Erythroblast (primary cell): ENCODE data around the gene E2F1.

Source experiments
- DNase-seq, 2 experiments: peaks; one replicate each; lab custom pipeline; 2025; lab: John Stamatoyannopoulos, UW
- GATA1 ChIP-seq: IDR thresholded peaks from 2 replicates; pipeline ENCODE4 v1.6.1; 2011; ENCODE audit warnings: low read depth, mild to moderate bottlenecking, control low read depth, low read length, moderate library complexity
- POLR2A ChIP-seq: IDR thresholded peaks from 2 replicates; pipeline ENCODE4 v1.6.1; 2011; ENCODE audit warnings: mild to moderate bottlenecking, low read length

The E2F1 gene, protein sequence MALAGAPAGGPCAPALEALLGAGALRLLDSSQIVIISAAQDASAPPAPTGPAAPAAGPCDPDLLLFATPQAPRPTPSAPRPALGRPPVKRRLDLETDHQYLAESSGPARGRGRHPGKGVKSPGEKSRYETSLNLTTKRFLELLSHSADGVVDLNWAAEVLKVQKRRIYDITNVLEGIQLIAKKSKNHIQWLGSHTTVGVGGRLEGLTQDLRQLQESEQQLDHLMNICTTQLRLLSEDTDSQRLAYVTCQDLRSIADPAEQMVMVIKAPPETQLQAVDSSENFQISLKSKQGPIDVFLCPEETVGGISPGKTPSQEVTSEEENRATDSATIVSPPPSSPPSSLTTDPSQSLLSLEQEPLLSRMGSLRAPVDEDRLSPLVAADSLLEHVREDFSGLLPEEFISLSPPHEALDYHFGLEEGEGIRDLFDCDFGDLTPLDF

DNA sequence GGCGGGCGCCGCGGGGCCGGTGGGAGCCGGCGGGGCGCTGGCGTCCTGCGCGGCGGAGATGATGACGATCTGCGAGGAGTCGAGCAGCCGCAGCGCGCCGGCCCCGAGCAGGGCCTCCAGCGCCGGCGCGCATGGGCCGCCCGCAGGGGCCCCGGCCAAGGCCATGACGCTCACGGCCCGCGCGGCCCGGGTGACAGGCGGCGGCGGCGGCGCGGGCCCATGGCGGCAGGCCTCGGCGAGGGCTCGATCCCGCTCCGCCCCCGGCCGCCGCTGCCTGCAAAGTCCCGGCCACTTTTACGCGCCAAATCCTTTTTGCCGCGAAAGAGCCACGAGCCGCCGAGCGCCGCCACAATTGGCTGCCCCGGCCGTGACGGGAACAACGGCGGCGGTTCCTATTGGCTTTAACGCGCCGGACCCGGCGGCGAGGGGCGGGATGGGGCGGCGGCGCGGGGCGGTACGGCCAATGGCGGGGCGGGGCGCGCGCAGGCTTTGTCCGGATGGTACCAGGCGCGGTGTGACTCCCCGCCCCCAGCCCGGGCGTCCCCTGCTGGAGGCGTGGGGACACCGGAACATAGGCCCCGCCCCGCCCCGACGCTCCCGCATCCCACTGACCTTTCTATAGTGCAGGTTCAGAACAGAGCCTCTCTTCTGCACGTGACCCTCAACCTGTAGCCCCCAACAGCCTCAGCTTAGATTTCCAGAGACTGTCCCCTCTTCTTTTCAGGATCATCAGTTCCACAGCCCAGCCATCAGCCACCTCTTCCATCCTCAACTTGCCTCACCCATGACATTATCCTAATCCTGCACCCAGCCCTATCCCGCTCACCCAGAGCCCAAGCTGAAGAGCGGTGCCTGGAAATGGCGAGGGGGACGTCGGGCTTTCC, at the start of gene E2F1:
Gene E2F1 (minus strand): TSS at position 286 of the 884 bp plus-strand sequence. CDS start 121 bp downstream, at position 165.
- DNase-seq = peak; percentile 95 to 97
- TF ChIP-seq POLR2A = no peak
- no peak for TF ChIP-seq GATA1

DNA sequence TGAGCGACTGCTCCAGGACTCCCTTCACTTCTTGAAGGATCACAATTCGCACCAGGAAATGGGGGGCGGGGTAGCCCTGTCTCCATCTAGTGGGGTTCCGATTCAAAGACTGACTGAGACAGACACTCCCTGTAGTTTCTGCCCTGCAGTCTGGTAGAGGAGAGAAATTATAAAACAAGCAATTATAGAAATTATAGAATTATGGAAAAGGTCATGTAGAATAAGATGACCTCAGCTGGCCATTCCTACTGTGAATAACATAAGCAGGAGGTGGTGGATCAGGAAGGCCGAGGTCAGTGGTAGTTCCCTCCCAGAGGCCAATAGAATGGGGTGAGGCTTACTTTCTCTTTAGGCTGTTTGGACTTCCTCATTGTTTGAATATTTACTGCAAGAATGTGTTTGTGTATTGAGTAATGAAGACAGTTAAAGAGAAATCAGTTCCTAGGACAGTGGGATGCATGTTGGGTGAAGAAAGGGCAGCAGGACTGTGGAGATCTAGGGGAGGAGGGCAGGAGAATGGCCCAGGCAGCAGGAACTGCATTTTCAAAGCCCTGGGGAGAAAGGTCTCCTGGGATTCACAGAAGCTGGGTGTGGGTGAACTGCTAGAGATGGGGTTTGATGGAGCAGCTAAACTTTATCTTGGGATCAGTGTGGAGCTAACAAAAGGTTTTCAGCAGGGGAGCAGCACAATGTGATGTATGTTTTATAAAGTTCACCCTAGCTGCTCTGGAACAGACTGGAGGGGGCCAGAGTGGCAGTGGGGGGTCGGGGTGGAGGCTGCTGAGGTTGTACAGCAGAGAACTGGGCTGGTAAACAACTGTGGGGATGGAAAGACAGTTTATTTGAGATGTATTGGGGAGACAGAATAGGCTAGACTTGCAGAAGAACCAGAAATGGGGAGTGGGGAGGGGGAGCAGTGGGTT, 47.7 kb upstream of the E2F1 start:
- TF ChIP-seq GATA1 (no peak), POLR2A (no peak)
- DNase-seq = peak in 1 of 2 experiments; percentile 25

DNA sequence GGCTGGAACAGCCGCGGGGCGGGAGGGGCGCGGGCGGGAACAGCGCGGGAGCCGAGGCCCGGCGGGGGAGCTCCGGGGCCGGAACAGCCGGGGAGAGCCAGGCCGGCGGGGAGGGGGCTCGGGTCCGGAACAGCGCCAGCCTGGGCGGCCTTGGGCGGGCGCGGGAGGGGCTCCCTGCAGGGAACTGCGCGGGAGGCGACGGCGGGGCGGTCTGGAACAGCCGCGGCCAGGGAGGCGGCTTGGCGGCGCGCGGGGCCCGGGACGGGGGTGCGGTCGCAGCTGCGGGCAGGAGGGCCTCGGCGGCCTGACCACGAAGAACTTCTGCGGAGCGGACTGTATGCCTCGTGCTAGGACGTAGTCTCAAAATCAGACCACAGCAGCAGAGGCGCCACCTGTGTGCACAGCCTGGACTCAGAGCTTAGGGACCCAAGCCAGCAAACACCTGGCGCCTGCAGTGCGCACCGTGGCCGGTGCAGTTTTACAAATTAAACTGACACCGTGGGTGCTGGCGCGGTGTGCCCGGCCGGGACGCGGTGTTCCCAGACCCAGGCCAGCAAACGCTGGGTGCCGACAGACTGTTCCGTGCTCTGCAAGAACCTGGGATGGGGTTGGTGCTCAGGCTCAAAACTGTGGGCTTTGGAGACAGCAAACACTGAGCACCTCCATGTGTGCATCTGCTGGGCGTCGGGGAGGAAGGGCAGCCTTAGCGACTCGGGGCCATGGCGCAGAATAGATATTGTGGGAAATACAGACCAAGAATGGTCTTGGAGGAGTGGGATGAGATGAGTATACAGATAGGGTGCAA, 46.2 kb upstream of the E2F1 start:
- DNase-seq = peak in 1 of 2 experiments; percentile 98
- TF ChIP-seq GATA1 = no peak
- TF ChIP-seq POLR2A = peak; percentile 49

DNA sequence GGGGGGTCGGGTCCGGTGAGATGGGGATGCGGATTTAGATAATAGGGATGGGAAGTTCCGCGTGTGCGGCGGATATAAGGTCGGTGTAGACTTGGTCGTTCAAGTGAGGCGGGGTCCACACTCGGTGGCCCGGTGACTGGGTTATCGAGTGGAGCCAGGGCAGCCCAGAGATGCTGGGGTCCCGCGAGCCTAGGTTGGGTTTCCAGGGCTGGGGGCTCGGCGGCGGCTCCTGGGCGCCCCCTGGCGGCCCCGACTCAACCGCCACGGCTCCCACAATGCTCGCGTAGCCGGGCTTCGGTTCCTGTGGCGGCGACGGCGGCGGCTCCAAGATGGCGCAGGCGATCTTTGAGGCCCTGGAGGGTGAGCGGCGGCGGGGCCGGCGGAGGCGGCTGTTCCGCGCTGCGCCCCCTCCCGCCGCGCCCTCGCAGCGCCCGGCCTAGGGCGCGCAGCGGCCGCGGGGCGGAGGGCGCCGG, 45.5 kb upstream of the E2F1 start, which contains the start of gene ZNF341:
Gene ZNF341 (plus strand): TSS at position 304 of the 473 bp plus-strand sequence. CDS start 26 bp downstream, at position 330.
- TF ChIP-seq POLR2A = peak; percentile 24
- TF ChIP-seq GATA1 = no peak

DNA sequence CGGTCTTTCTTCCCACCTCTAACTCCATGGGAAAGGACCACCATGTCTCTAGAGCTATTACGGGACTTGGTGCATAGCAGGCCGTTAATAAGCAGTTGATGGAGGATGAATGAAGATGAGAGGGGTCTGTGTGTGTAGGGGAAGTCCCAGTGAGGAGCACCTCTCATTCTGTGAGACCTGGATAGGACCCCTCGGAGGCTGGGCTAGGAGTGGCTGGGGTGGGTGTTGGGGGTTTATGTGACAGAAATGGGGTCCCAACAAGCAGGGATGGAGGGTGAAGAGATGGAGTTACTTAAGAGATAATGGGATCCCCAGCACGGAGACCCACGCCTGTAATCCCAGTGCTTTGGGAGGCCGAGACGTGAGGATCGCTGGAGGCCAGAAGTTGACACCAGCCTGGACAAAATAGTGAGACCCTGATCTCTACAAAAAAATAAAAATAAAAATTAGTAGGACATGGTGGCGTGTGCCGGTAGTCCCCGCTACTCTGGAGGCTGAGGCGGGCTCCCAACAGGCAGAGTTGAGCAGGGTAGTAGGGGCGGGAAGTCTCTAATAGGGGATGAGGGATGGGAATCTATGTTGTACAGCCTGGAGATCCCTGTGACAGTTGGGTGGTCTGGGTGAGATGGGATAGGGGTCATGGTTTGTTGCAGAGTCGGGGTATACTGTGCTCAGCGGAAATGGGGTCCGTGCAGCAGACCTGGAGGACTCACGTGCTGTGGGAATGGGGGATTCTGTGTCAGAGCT, 44.9 kb upstream of the E2F1 start:
- DNase-seq = no peak
- TF ChIP-seq GATA1 (no peak), POLR2A (no peak)

More for the DNA sequence above, 45.5 kb upstream of the E2F1 start, which contains the start of gene ZNF341:
- peak; percentile 97 to 98 for DNase-seq

DNA sequence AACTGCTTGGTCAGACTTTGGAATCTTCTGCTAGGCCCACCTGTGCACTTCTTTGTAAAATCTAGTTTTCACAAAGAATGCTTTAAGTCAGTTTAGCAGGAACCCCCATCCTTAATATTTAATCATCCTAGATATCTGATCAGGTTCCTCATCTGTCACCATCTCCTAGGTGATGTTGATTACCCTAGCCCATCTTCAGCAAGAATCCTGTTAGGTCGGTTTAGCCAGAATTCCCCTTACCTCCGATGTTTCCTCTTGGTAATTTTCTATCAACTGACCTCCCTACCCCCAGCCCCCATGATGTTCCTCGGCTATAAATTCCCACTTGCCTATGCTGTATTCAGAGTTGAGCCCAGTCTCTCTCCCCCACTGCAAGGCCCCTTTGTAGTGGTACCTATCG, 42.9 kb upstream of the E2F1 start:
- TF ChIP-seq GATA1 (no peak), POLR2A (no peak)
- no peak for DNase-seq

DNA sequence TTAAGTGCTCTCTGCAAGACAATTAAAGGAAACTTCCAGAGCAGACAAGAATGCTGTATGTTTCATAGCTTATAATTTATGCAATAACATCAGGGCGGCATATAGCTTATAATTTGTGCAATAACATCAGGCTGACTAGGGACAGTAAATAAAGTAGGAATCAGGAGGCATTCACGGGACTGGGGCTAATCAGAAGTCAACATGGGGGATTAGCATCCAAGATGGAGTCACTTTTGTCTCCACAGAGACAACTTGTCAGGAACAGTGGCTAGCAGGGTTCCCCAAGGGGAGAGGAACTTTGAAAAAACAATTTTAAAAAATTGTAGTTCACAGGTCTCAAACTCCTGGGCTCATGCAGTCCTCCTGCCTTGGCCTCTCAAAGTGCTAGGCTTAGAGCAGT, 42.3 kb upstream of the E2F1 start:
- no peak for DNase-seq
- TF ChIP-seq POLR2A (no peak), GATA1 (no peak)

DNA sequence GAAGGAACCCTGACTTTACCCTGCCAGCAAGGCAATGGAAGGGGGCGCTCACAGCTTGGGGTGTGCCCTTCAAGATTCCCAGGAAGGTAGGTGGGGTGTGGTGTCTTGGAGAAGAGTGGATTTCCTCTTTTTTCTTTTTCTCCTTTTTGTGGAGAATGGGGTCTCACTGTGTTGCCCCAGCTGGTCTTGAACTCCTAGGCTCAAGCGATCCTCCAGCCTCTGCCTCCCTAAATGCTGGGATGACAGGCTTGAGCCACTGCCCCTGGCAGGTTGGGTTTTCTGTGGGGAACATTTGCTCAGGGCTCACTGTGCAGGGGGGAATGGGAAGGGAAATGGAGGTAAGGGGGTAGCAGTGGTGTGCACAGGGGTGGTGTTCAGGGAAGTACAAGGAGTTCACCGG, 41.6 kb upstream of the E2F1 start:
- DNase-seq = no peak
- no peak for TF ChIP-seq POLR2A
- no peak for TF ChIP-seq GATA1

DNA sequence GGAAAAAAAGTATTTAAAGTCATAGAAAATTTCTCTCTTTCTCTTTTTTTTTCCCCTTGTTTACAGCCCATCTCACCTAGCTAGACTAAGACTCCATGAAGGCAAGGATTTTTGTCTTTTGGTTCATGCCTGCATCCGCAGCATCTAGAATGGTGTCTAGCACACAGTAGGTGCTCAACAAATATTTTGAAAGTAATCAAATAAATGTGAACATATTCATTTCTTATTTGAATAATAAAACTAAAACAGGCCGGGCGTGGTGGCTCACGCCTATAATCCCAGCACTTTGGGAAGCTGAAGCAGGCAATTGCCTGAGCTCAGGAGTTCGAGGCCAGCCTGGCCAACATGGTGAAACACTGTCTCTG, 40.9 kb upstream of the E2F1 start:
- no peak for TF ChIP-seq GATA1
- TF ChIP-seq POLR2A = no peak
- DNase-seq = no peak

DNA sequence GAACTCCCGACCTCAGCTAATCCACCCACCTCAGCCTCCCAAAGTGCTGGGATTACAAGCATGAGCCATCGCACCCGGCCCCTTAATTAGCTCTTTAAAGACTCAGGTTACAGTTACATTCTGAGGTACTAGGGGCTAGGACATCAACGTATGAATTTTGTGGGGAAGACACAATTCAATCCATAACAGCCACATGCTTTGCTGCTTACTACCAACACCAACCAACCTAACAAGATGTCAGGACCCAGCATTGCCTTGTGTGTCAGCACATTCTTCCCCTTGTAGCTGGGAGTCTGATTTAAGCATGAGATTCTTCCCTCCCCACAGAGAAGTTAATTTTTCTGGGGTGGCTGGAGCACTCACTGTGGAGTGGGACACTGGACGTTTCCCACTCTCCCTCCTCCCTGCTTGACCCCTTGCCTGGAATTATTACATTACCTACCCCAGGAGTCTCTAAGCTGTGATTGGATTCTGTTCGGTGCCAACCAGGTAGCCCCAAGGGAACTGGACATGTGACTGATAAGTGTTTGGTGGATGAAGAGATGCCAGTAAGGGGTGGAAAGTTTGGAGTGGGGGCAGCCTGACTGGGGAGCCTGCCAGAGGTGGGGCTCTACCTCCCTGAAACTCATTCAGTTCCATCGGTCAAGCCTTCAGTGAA, 39.6 kb upstream of the E2F1 start:
- DNase-seq = no peak

DNA sequence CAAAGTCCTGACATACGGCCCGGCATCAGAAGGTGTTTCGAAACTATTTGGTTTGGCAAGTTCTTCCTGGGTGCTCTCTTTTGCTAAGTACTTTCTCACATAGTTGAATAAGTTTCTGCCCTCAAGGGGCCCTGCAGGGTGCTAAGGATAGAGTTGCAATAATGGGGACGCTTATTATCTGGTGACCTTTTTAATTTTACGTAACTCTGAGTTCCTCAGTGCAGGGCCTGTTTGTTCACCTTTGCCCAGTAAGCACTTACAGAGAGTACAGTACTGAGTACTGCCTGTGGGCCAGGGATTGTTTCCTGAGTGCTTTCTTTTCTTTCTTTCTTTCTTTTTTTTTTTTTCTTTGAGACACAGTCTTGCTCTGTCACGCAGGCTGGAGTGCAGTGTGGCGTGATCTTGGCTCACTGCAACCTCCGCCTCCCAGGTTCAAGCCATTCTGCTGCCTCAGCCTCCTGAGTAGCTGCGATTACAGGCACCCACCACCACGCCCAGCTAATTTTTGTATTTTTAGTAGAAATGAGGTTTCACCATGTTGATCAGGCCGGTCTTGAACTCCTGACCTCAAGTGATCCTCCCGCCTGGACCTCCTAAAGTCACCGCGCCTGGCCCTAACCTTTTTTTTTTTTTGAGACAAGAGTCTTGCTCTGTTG, 38.4 kb upstream of the E2F1 start:
- TF ChIP-seq POLR2A (no peak), GATA1 (no peak)
- no peak for DNase-seq

More for the DNA sequence above, 39.6 kb upstream of the E2F1 start:
- TF ChIP-seq GATA1 (no peak), POLR2A (no peak)
